Measurements from ENCODE around the gene GABRR1. TPM values are rescaled to one million over a fixed set of nuclear protein-coding genes. Genes with fewer than 3 reads are reported as not detected.

GABRR1 gene
- total RNA-seq, 1 donor from 2014 or later, result 0.12 TPM

- TF ChIP-seq CTCF (conservative IDR thresholded peaks at IDR 0.05), result no peak
- no peak overlapping the region for H3K4me3 Mint-ChIP-seq
- no peak for DNase-seq (ENCODE audit: low read depth, low spot score)
- no peaks in the 10 kb centered on the region for H3K27me3 Mint-ChIP-seq (ENCODE audit: low read depth)
- no peak overlapping the region for H3K27ac Mint-ChIP-seq (ENCODE audit: unreplicated experiment)
- no peaks in the 10 kb centered on the region for H3K9me3 Mint-ChIP-seq
- peaks cover 10% of the 10 kb centered on the region for H3K36me3 Mint-ChIP-seq (ENCODE audit: low read depth)
- no peaks in the 10 kb centered on the region for H3K4me1 Mint-ChIP-seq
These were observed 55.7 kb downstream of the GABRR1 start for GRCh38 chr6:89161326-89162046.

- Mint-ChIP-seq H3K27me3 (ENCODE audit: low read depth) (no peaks in the 10 kb centered on the region), H3K36me3 (ENCODE audit: low read depth) (peaks cover 10% of the 10 kb centered on the region), H3K9me3 (no peaks in the 10 kb centered on the region), H3K27ac (ENCODE audit: unreplicated experiment) (no peak overlapping the region), H3K4me1 (no peaks in the 10 kb centered on the region), H3K4me3 (no peak overlapping the region)
- no peak for DNase-seq (ENCODE audit: low read depth, low spot score)
- TF ChIP-seq CTCF (conservative IDR thresholded peaks at IDR 0.05), result no peak
These were observed 56.6 kb downstream of the GABRR1 start for GRCh38 chr6:89160331-89161092.

- TF ChIP-seq CTCF (conservative IDR thresholded peaks at IDR 0.05), result no peak
- Mint-ChIP-seq H3K9me3 (no peaks in the 10 kb centered on the region), H3K4me3 (no peak overlapping the region), H3K27ac (ENCODE audit: unreplicated experiment) (no peak overlapping the region), H3K4me1 (no peaks in the 10 kb centered on the region), H3K27me3 (ENCODE audit: low read depth) (no peaks in the 10 kb centered on the region), H3K36me3 (ENCODE audit: low read depth) (peaks cover 3% of the 10 kb centered on the region)
- no peak for DNase-seq (ENCODE audit: low read depth, low spot score)
These were observed 63.0 kb downstream of the GABRR1 start for GRCh38 chr6:89154131-89154530.

GRCh38 chr6:89148016-89148750, 69.0 kb downstream of the GABRR1 start:
- H3K9me3 Mint-ChIP-seq, result no peaks in the 10 kb centered on the region
- no peak for TF ChIP-seq CTCF (conservative IDR thresholded peaks at IDR 0.05)
- H3K27me3 Mint-ChIP-seq (ENCODE audit: low read depth), result peaks cover 13% of the 10 kb centered on the region
- H3K4me1 Mint-ChIP-seq, result peaks cover 16% of the 10 kb centered on the region
- H3K4me3 Mint-ChIP-seq, result peak overlapping the region; percentile 51
- no peak for DNase-seq (ENCODE audit: low read depth, low spot score)
- no peak overlapping the region for H3K27ac Mint-ChIP-seq (ENCODE audit: unreplicated experiment)
- H3K36me3 Mint-ChIP-seq (ENCODE audit: low read depth), result no peaks in the 10 kb centered on the region

All from neural crest cell (in vitro differentiated cells).